Measurements from ENCODE around the gene CENATAC. TPM values are rescaled to one million over a fixed set of nuclear protein-coding genes. Genes with fewer than 3 reads are reported as not detected.

Gene CENATAC
- total RNA-seq, 1 experiment from 2014 or later, result 46.9 TPM

DNA sequence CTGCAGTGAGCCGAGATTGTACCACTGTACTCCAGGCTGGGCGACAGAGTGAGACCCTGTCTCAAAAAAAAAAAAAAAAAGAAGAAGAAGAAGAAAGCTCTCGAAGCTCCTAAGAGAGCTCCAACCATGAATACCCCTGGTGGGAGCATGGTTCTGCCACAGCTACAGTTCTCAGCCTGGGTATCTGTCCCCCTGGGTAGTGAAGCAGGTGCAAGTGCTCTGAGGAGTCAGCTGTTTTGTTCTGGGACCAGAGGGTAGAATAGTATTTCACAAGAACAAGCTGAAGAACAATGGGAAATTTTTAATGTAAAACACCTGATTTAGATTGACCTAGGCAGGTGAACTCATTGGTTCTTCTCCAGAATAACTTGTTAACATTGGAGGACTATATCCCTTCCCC is 63.3 kb downstream of the CENATAC start:
- CTCF ChIA-PET, result no interaction called here
- BruUV-seq (replicated peaks), result no TSS peak
- Mint-ChIP-seq H3K36me3 (ENCODE audit: insufficient read depth, unreplicated experiment) (peaks cover 29% of the 10 kb centered on the region), H3K27me3 (ENCODE audit: unreplicated experiment) (no peaks in the 10 kb centered on the region), H3K4me3 (ENCODE audit: low read depth, unreplicated experiment) (no peak overlapping the region), H3K4me1 (ENCODE audit: low read depth, unreplicated experiment) (no peaks in the 10 kb centered on the region), H3K27ac (ENCODE audit: unreplicated experiment) (no peak overlapping the region), H3K9me3 (ENCODE audit: low read depth, unreplicated experiment) (no peaks in the 10 kb centered on the region)
- TF ChIP-seq, protein P1, sequence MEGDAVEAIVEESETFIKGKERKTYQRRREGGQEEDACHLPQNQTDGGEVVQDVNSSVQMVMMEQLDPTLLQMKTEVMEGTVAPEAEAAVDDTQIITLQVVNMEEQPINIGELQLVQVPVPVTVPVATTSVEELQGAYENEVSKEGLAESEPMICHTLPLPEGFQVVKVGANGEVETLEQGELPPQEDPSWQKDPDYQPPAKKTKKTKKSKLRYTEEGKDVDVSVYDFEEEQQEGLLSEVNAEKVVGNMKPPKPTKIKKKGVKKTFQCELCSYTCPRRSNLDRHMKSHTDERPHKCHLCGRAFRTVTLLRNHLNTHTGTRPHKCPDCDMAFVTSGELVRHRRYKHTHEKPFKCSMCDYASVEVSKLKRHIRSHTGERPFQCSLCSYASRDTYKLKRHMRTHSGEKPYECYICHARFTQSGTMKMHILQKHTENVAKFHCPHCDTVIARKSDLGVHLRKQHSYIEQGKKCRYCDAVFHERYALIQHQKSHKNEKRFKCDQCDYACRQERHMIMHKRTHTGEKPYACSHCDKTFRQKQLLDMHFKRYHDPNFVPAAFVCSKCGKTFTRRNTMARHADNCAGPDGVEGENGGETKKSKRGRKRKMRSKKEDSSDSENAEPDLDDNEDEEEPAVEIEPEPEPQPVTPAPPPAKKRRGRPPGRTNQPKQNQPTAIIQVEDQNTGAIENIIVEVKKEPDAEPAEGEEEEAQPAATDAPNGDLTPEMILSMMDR (IDR thresholded peaks at IDR 0.05; ENCODE audit: unreplicated experiment), result no peak
- intact Hi-C loops (cut with micrococcal nuclease; ENCODE audit: unreplicated experiment), result no loop called here
- no peak for DNase-seq

DNA sequence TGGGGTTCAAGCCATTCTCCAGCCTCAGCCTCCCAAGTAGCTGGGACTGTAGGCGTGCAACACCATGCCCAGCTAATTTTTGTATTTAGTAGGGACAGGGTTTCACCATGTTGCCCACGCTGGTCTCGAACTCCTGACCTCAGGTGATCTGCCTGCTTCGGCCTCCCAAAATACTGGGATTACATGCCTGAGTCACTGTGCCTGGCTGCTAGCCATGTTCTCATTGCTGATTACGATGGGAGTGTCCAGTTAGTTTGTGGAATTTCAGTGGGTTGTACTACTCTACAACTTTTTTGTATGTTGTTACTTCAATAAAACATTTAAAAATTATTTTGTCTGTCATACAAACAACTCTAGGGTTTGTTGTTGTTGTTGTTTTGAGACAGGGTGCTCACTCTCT is 64.8 kb downstream of the CENATAC start:
- Mint-ChIP-seq H3K4me1 (ENCODE audit: low read depth, unreplicated experiment) (no peaks in the 10 kb centered on the region), H3K9me3 (ENCODE audit: low read depth, unreplicated experiment) (no peaks in the 10 kb centered on the region), H3K27me3 (ENCODE audit: unreplicated experiment) (no peaks in the 10 kb centered on the region), H3K36me3 (ENCODE audit: insufficient read depth, unreplicated experiment) (peaks cover 25% of the 10 kb centered on the region), H3K4me3 (ENCODE audit: low read depth, unreplicated experiment) (no peak overlapping the region), H3K27ac (ENCODE audit: unreplicated experiment) (no peak overlapping the region)
- intact Hi-C loops (cut with micrococcal nuclease; ENCODE audit: unreplicated experiment), result no loop called here
- TF ChIP-seq, protein P1 (IDR thresholded peaks at IDR 0.05; ENCODE audit: unreplicated experiment), result no peak
- BruUV-seq (replicated peaks), result no TSS peak
- CTCF ChIA-PET, result no interaction called here
- no peak for DNase-seq

DNA sequence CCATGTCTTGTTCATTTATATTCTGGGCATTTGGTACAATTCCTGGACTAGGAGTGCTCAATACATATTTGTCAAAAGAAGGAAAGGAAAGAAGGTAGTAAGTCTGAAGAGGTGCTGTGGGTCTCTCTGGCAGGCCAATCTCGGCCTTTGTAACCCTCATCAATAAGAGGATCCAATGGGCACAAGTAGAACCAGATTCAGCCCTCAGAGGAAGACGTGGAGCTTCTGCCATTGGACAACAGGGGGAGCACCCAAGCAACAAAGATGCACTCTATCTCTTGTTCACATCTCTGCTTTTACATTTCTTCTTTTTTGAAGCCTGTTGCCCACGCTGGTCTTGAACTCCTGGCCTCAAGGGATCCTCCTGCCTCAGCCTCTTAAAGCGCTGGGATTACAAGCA is 67.4 kb downstream of the CENATAC start:
- DNase-seq, result no peak
- BruUV-seq (replicated peaks), result no TSS peak
- Mint-ChIP-seq H3K4me3 (ENCODE audit: low read depth, unreplicated experiment) (no peak overlapping the region), H3K36me3 (ENCODE audit: insufficient read depth, unreplicated experiment) (peaks cover 23% of the 10 kb centered on the region), H3K27me3 (ENCODE audit: unreplicated experiment) (no peaks in the 10 kb centered on the region), H3K27ac (ENCODE audit: unreplicated experiment) (no peak overlapping the region), H3K4me1 (ENCODE audit: low read depth, unreplicated experiment) (no peaks in the 10 kb centered on the region), H3K9me3 (ENCODE audit: low read depth, unreplicated experiment) (no peaks in the 10 kb centered on the region)
- intact Hi-C loops (cut with micrococcal nuclease; ENCODE audit: unreplicated experiment), result no loop called here
- TF ChIP-seq, protein P1 (IDR thresholded peaks at IDR 0.05; ENCODE audit: unreplicated experiment), result no peak
- CTCF ChIA-PET, result no interaction called here

Small RNA genes lying within 50 kb of the gene (microRNA-seq; reads per million reads assigned to microRNA genes)
- not detected for gene MIR3656

Other genes with a start within 250 kb of the CENATAC start
- gene DDX6, start 207.0 kb upstream of the CENATAC start, total RNA-seq (2022), result 82.4 and 84.3 TPM in 2 replicates
- not detected in 2 replicates for gene CXCR5, start 114.2 kb upstream of the CENATAC start, total RNA-seq (2022)
- gene BCL9L, start 72.2 kb upstream of the CENATAC start, total RNA-seq (2022), result 57.9 and 68.4 TPM in 2 replicates
- gene UPK2, start 41.8 kb upstream of the CENATAC start, total RNA-seq (2022), result 3.5 and 5.2 TPM in 2 replicates
- gene FOXR1, start 26.4 kb upstream of the CENATAC start, total RNA-seq (2022), result not detected in 2 replicates
- 471 and 510 TPM in 2 replicates for gene RPS25, start 20.2 kb downstream of the CENATAC start, total RNA-seq (2022)
- gene TRAPPC4, start 20.6 kb downstream of the CENATAC start, total RNA-seq (2022), result 42.0 and 43.9 TPM in 2 replicates
- 21.2 and 24.6 TPM in 2 replicates for gene SLC37A4, start 32.7 kb downstream of the CENATAC start, total RNA-seq (2022)
- gene HYOU1, start 59.1 kb downstream of the CENATAC start, total RNA-seq (2022), result 180 and 181 TPM in 2 replicates
- 15.1 and 15.8 TPM in 2 replicates for gene VPS11, start 69.7 kb downstream of the CENATAC start, total RNA-seq (2022)
- gene HMBS, start 86.7 kb downstream of the CENATAC start, total RNA-seq (2022), result 35.2 and 39.6 TPM in 2 replicates
- gene DPAGT1, start 103.7 kb downstream of the CENATAC start, total RNA-seq (2022), result 46.7 and 47.6 TPM in 2 replicates
- 7.8 and 9.5 TPM in 2 replicates for gene C2CD2L, start 109.2 kb downstream of the CENATAC start, total RNA-seq (2022)
- gene HINFP, start 123.4 kb downstream of the CENATAC start, total RNA-seq (2022), result 21.8 and 22.6 TPM in 2 replicates
- gene ABCG4, start 150.9 kb downstream of the CENATAC start, total RNA-seq (2022), result not detected in 2 replicates
- 5.5 and 6.7 TPM in 2 replicates for gene NLRX1, start 170.6 kb downstream of the CENATAC start, total RNA-seq (2022)
- gene NHERF4, start 187.3 kb downstream of the CENATAC start, total RNA-seq (2022), result 0.15 TPM in 1 of 2 replicates, not detected in the other
- gene CBL, start 208.2 kb downstream of the CENATAC start, total RNA-seq (2022), result 14.2 and 15.9 TPM in 2 replicates

Data from Calu3 (cell line).